Vagina (tissue), 2 donors: ENCODE measurements around the gene MKS1. TPM values are rescaled to one million over a fixed set of nuclear protein-coding genes. Genes with fewer than 3 reads are reported as not detected.

Experiments used
- DNase-seq, 2 donors: peaks; one replicate each; pipeline ENCODE4 v3.0.0-alpha.2; 2017; ENCODE audit errors: extremely low spot score in 2 of 2
- H3K27ac ChIP-seq: fragments of 200-600 bp; sonication (generic); one replicate; pipeline ENCODE4 v1.5.1; 2019
- H3K27me3 ChIP-seq: fragments of 200-600 bp; sonication (generic); one replicate; pipeline ENCODE4 v1.5.1; 2019
- H3K36me3 ChIP-seq, 2 donors: fragments of 200-600 bp; sonication (generic); one replicate each; pipeline ENCODE4 v1.5.1; 2017 to 2019
- H3K4me1 ChIP-seq: fragments of 200-600 bp; sonication (generic); one replicate; pipeline ENCODE4 v1.5.1; 2019
- H3K4me3 ChIP-seq, 2 donors: fragments of 200-600 bp; sonication (generic); 1 replicate in 1 of 2; 2 replicates in 1 of 2; pipeline ENCODE4 v1.5.1; 2016 to 2019
- H3K9me3 ChIP-seq: fragments of 200-600 bp; sonication (generic); one replicate; pipeline ENCODE4 v1.5.1; 2019
- CTCF ChIP-seq, 3 experiments: fragments of 450-650 bp in 2 of 3; fragments of 200-600 bp in 1 of 3; sonication (generic) in 1 of 3; IDR thresholded peaks; one replicate each; pipeline ENCODE4 v1.5.1; 2017 to 2019; ENCODE audit warnings: antibody characterized with exemption in 3 of 3, mild to moderate bottlenecking in 2 of 3, moderate library complexity in 2 of 3
- POLR2A ChIP-seq, 2 donors: fragments of 450-650 bp; IDR thresholded peaks; one replicate each; pipeline ENCODE4 v1.6.1; 2017; ENCODE audit warnings: antibody characterized with exemption in 2 of 2, mild to moderate bottlenecking in 2 of 2, moderate library complexity in 2 of 2
- POLR2AphosphoS5 ChIP-seq, 2 donors: sonication (generic); formaldehyde crosslinking; IDR thresholded peaks; one replicate each; pipeline ENCODE4 v1.9.0; 2017; ENCODE audit warnings: antibody characterized with exemption in 2 of 2, mild to moderate bottlenecking in 2 of 2, low read depth in 1 of 2; ENCODE audit not compliant: insufficient read depth in 1 of 2
- intact Hi-C: fragments of 100-400 bp; cut with DNase I; formaldehyde crosslinking; loops from one replicate; pipeline ENCODE4 v1.15.1; 2023
- total RNA-seq: library from RNA; depleted of rRNA; stranded (reverse); fragments of >200 nt; gene quantifications from one replicate; pipeline ENCODE4 v1.2.3, GENCODE V29; 2016

Gene MKS1
- total RNA-seq, 1 donor from 2014 or later: 13.0 TPM

GRCh38 chr17:58265271-58265670 lies 46.2 kb upstream of the MKS1 start:
- Histone ChIP-seq H3K36me3 (no peaks in the 10 kb centered on the region), H3K9me3 (no peaks in the 10 kb centered on the region), H3K27ac (no peak overlapping the region), H3K27me3 (no peaks in the 10 kb centered on the region), H3K4me3 (no peak overlapping the region), H3K4me1 (no peaks in the 10 kb centered on the region)
- DNase-seq: no peak
- TF ChIP-seq POLR2AphosphoS5 (IDR thresholded peaks at IDR 0.05; ENCODE audit: insufficient read depth in 1 of 2, low read depth in 1 of 2) (no peak), POLR2A (IDR thresholded peaks at IDR 0.05) (no peak), CTCF (IDR thresholded peaks at IDR 0.05) (no peak)
- intact Hi-C loops: no loop called here

- Histone ChIP-seq H3K4me3 (no peak overlapping the region), H3K27me3 (no peaks in the 10 kb centered on the region), H3K27ac (no peak overlapping the region), H3K4me1 (no peaks in the 10 kb centered on the region), H3K36me3 (no peaks in the 10 kb centered on the region), H3K9me3 (no peaks in the 10 kb centered on the region)
- no peak for TF ChIP-seq POLR2AphosphoS5 (IDR thresholded peaks at IDR 0.05; ENCODE audit: insufficient read depth in 1 of 2, low read depth in 1 of 2)
- no peak for TF ChIP-seq POLR2A (IDR thresholded peaks at IDR 0.05)
- TF ChIP-seq CTCF (IDR thresholded peaks at IDR 0.05): no peak
- intact Hi-C loops: no loop called here
- peak in 1 of 2 donors; percentile 64 for DNase-seq
These were observed 45.5 kb upstream of the MKS1 start for GRCh38 chr17:58264407-58265103.

GRCh38 chr17:58263773-58264172 lies 44.7 kb upstream of the MKS1 start:
- TF ChIP-seq CTCF (IDR thresholded peaks at IDR 0.05) (no peak), POLR2A (IDR thresholded peaks at IDR 0.05) (no peak), POLR2AphosphoS5 (IDR thresholded peaks at IDR 0.05; ENCODE audit: insufficient read depth in 1 of 2, low read depth in 1 of 2) (no peak)
- no peak for DNase-seq
- Histone ChIP-seq H3K27ac (no peak overlapping the region), H3K9me3 (no peaks in the 10 kb centered on the region), H3K4me1 (no peaks in the 10 kb centered on the region), H3K4me3 (no peak overlapping the region), H3K27me3 (no peaks in the 10 kb centered on the region), H3K36me3 (no peaks in the 10 kb centered on the region)
- intact Hi-C loops: no loop called here

GRCh38 chr17:58262149-58262548 lies 43.1 kb upstream of the MKS1 start:
- H3K27me3 ChIP-seq: no peaks in the 10 kb centered on the region
- no peaks in the 10 kb centered on the region for H3K9me3 ChIP-seq
- intact Hi-C loops: no loop called here
- no peak overlapping the region for H3K27ac ChIP-seq
- H3K36me3 ChIP-seq: no peaks in the 10 kb centered on the region
- H3K4me1 ChIP-seq: no peaks in the 10 kb centered on the region
- H3K4me3 ChIP-seq: no peak overlapping the region
- TF ChIP-seq POLR2A (IDR thresholded peaks at IDR 0.05) (no peak), CTCF (IDR thresholded peaks at IDR 0.05) (no peak), POLR2AphosphoS5 (IDR thresholded peaks at IDR 0.05; ENCODE audit: insufficient read depth in 1 of 2, low read depth in 1 of 2) (no peak)
- DNase-seq: peak in 1 of 2 donors; percentile 43

- intact Hi-C loops: no loop called here
- H3K9me3 ChIP-seq: no peaks in the 10 kb centered on the region
These were observed 35.7 kb upstream of the MKS1 start for GRCh38 chr17:58254803-58255202.

More at GRCh38 chr17:58254803-58255202, 35.7 kb upstream of the MKS1 start:
- no peaks in the 10 kb centered on the region for H3K4me1 ChIP-seq
- no peak overlapping the region for H3K27ac ChIP-seq
- no peaks in the 10 kb centered on the region for H3K36me3 ChIP-seq
- TF ChIP-seq POLR2AphosphoS5 (IDR thresholded peaks at IDR 0.05; ENCODE audit: insufficient read depth in 1 of 2, low read depth in 1 of 2) (no peak), CTCF (IDR thresholded peaks at IDR 0.05) (no peak), POLR2A (IDR thresholded peaks at IDR 0.05) (no peak)
- no peak overlapping the region for H3K4me3 ChIP-seq
- peak in 1 of 2 donors; percentile 81 for DNase-seq
- no peaks in the 10 kb centered on the region for H3K27me3 ChIP-seq
